GM19452 (cell line): ENCODE data around the gene ADGRG4.
"Not testable (repeated sequence)": the region's sequence is repeated elsewhere in the genome, so short reads cannot be mapped to it uniquely, and the experiment has no call there.

ENCODE experiments used
- ATAC-seq: cut with Tn5 transposase; IDR thresholded peaks from one replicate; pipeline ENCODE4 v1.9.1; 2021; ENCODE audit not compliant: unreplicated experiment

Gene ADGRG4

DNA sequence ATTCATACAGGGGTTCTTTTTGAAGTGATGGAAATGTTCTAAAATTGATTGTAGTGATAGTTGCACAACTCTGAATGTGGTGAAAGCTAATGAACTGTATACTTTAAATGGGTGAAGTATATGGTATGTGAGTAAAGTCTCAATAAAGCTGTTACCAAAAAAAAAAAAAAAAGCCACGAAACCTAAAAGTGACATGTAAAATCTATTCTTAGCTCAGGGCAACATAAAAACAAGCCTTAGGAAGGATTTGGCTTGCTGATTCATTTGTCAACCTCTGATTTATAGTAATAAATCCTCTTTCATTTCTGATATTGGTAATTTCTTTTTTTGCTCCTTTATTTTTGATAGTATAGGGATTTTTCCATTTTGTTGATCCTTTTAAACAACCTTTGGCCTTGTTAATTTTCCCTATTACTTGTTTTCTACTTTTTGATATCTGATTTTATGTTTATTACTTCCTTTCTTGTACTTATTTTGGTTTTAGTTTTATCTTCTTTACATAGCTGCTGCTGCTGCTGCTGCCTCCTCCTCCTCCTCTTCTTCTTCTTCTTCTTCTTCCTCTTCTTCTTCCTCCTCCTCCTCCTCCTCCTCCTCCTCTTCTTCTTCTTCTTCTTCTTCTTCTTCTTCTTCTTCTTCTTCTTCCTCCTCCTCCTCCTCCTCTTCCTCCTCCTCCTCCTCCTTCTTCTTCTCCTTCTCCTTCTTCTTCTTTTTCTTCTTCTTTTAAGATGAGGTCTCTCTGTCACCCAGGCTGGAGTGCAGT is 79.4 kb downstream of the ADGRG4 start:
- no peak for ATAC-seq

DNA sequence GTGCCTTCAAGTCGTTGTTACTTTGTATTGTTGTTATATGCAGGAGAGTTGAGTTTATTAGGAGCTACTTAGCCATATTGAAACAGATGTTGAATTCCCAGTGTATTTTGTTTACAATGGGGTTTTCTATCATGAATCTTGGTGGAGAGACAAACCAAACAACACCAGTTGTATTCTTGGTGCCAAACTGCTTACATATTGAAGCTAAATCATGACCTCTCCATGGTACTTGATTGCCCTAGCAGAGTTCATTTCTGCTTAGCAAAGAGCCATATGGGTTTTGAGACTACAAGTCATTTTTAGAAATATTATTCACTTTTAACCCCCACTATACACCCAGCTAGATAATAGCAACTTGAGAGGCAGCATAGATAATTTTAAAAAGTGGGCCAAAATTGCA is 85.4 kb downstream of the ADGRG4 start:
- ATAC-seq: no peak

DNA sequence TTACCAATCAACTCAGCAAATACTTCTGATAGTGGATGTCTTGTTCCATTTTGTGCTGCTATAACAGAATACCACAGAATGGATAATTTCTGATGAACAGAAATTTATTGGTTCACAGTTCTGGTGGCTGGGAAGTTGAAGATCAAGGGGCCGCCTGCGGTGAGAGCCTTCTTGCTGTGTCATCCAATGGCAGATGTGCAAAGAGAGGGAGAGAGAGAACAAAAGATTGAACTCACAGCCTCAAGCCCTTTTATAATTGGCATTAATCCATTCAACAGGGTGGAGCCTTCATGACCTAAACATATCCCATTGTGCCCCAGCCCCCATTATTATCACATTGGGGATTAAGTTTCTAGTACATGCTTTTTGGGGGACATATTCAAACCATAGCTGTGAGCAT is 86.1 kb downstream of the ADGRG4 start:
- ATAC-seq: no peak

DNA sequence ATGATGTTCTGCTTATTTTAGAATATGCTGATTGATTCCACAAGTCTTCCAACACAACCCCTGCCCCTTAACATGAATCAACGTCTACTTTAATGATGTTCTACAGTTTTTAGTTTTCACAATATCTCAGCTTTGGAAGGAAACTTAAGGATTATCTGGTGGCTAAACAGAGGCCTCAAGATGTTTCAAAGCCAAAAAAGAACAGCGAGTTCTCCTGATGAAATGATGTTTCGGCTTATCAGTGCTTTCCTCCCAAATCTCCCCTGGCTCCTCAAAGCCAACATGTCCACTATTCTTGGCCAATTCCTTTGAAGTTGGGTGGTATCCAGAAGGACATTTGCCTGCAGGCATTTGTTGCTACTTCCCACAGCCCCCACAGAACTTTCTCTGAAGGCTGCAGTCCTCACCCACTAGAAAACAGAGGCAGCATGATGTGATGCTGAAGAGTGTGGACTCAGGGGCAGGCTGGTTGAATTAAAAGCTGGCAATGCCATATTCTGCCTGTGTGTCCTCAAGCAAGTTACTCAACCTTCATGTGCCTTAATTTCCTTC is 87.3 kb downstream of the ADGRG4 start:
- no peak for ATAC-seq

DNA sequence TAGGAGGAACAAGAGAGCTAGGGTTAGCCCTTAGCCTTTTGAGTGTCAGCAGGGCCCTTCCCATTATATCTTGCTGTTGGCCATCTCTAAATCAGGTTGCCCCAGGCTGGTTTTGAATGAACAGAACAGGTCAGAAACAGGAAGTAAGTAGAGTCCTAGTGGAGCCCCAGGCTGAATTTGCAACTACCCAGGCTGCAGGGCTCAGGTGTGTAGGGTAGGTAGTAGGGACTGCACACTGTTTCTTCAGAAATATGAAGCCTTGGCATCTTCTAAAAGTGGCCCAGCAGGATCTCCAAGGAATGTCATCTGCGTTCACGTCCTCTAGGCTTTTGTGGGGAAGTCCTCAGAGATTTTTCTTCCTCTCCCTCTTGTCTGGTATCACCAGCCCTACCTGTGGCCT is 90.2 kb downstream of the ADGRG4 start:
- no peak for ATAC-seq

DNA sequence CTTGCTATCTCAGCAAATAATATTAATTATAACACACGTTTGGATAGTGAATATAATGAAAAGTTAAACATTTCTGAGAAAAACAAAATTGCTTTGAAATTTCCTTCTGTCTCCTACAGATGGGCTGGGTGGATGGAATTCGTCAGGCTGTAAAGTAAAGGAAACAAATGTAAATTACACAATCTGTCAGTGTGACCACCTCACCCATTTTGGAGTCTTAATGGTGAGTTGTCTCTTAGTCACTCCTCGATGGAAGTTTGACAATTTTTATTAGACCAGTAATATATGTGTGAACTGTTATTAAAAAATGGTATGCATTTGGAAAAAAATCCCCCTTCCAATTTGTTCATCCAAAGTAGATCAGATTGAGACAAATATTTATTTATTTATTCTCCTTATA is 94.5 kb downstream of the ADGRG4 start:
- ATAC-seq: no peak

DNA sequence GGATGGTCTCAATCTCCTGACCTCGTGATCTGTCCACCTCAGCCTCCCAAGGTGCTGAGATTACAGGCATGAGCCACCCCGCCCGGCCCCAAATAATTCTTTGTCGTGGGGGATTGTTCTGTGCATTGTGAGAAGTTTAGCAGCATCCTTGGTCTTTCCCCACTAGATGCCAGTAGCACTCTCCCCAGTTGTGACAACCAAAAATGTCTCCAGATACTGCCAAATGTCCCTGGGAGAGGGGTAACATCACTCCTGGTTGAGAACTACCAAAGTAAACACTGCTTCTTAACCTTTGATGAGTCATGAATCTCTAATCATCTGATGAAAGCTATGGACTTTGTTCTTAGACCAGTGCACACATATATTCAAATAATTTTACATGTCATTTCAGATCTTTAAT is 96.2 kb downstream of the ADGRG4 start:
- ATAC-seq: no peak

DNA sequence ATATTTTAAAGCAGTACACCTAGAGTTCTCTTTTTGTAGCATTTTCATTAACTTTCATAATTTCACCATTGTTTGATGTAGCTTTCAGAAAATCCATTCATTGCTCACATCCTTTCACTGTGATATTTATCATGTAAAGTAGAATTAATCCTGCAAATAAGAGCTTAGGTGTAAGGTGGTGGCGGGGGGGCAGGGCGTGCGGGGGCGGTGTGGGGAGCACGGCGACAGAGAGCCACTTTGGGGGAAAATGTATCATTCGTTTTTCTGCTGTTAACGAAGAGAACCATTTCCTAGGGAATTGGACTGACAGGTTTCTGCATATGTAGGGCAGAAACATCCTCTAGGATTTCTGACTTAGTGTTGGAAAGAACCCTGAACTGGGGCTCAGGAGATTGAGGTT is 104.4 kb downstream of the ADGRG4 start:
- no peak for ATAC-seq

DNA sequence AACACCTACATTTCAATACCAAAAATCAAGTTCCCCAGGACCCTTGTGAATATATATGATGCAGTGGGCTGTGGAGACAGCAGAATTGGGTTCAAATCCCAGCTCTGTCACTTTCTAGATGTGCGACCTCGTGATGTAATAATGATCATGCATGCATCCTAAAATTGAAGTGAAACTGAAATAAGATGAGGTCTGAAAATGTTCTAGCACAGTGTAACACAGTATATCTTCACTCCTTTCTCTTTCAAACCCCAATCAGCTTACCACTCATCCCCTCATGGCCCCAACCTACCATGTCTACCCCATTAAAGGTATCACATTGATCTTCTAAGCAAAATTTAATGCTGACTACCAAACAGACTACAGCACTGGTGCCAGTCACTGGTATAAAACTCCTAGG is 117.0 kb downstream of the ADGRG4 start:
- ATAC-seq: no peak

DNA sequence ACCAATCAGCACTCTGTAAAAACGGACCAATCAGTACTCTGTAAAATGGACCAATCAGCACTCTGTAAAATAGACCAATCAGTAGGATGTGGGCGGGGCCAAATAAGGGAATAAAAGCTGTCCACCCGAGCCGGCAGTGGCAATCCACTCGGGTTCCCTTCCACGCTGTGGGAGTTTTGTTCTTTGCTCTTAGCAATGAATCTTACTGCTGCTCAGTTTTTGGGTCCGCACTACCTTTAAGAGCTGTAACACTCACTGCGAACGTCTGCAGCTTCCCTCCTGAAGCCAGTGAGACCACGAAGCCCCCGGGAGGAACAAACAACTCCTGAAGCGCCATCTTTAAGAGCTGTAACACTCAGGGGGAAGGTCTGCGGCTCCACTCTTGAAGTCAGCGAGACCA is 120.6 kb downstream of the ADGRG4 start:
- no peak for ATAC-seq

DNA sequence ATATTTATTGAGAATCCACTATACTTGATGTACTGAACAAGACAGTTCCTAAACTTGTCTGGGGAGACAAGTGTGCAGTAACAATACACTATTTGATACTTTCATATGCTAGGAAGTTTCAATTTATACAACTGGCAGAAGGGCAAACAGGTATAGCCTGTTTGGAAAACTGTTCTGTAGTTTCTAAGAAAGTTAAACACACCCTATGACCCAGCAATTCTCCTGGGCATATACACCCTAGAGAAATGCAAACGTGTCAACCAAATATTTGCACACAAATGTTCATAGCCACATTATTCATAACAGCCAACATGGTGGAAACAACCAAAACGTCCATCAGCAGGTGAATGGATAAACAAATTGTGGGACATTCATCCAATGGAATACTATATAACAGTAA is 123.0 kb downstream of the ADGRG4 start:
- ATAC-seq: no peak

DNA sequence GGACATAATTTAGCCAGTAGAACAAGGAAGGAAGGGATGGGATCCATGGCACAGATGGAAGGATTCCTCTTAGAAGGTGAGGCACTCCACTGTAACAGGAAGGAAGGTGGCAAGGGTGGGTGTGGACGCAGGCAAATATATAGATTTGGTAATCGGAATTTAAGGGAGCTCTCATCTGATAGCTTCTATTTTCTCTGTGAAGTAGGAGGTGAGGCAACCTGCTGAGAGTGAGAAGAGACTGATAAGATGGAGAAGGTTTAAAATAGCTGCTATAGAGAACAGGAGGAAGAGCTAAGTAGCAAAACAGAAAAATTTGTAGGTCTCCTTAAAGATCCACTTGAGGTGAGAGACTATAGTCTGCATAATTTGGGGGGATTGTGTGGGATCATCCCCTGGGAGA is 125.2 kb downstream of the ADGRG4 start:
- no peak for ATAC-seq

DNA sequence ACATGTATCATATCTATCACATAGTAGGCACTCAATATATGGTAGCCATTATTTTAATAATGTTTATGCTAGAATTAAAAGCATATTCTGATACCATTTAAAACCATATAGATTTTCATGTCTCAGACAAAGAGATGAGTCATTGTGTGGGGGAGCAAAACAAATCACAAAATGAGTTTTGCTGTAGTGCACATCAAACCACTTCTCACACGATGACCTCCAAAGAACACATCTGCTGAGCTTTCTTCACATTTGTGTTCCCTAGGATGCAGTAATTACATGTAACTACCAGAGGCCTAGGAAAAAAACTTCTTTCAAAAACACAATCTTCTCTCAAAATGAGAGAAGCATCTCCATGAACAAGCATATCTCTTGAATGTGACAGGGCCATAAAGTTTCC is 130.9 kb downstream of the ADGRG4 start:
- no peak for ATAC-seq

DNA sequence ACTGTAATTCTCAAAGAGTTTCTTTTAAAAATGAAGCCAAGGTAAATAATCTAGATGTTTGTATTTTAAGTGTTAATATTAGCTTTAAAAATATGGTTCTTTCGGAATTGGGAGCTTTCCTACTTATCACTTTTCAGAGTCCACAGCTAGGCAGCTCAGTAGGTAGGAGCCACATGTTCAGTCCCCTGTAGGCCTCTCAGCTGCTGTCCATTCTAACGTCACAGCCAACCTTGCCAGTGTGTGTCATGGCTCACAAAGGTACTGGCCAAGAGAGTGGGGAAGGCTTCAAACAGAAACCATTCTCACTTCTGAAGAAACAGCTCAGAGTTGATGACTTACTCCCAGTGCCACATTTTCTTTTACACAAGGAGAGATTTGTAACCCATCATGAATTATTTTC is 137.0 kb downstream of the ADGRG4 start:
- no peak for ATAC-seq

DNA sequence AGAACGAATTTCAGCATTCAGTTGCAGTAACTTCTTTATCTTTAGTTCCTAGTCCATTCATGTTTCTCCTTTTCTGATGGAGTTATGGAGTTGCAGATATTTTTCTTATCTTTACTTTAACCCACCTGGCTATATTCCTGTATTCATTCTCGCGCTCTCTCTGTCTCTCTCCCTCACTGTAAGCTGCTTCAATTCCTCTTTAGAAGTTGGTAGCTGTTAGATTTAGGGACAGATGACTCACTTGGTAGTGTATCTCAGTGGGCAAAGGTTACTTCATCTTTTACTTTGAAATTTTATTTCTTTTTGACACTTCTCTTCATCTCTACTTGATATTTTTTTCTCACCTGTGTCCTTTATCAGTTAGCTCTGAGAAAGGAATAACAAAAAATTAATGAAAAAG is 137.4 kb downstream of the ADGRG4 start:
- no peak for ATAC-seq

DNA sequence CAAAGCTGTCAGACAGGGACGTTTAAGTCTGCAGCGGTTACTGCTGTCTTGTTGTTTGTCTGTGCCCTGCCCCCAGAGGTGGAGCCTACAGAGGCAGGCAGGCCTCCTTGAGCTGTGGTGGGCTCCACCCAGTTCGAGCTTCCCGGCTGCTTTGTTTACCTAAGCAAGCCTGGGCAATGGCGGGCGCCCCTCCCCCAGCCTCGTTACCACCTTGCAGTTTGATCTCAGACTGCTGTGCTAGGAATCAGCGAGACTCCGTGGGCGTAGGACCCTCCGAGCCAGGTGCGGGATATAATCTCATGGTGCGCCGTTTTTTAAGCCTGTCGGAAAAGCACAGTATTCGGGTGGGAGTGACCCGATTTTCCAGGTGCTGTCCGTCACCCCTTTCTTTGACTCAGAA is 144.9 kb downstream of the ADGRG4 start:
- not testable (repeated sequence) for ATAC-seq

DNA sequence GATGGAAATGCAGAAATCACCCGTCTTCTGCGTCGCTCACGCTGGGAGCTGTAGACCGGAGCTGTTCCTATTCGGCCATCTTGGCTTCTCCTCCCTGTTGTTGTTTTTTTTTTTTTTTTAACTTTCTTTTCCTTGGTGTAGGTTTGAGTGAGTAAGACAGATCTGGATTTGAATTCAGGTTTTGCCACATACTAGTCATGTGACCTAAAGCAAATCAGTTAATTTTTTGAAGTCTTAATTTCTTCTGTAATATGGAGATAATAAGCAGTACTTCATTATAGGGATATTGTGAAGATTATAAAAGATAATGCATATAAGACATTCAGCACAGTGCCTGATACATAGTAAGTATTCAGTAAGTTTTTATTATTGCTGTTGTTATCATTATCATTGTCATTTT is 145.4 kb downstream of the ADGRG4 start:
- no peak for ATAC-seq

DNA sequence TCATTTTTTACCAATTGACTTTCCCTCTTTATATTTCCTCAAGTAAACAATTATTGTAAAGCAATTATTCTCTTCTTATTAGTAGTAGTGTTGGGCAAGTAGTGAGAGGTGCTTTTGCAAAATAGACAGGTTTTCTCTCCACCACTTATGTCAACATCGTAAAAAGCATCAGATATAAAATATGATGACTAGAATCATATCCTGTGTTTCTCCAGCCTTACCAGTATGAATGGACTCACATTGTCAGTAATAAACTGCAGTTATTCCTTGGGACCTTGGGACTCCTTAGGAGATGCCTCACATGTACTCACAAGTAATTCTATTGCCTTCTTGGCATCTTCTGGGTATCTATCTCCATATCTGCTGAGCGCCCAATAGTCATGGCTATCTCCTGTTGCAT is 146.5 kb downstream of the ADGRG4 start:
- ATAC-seq: no peak

DNA sequence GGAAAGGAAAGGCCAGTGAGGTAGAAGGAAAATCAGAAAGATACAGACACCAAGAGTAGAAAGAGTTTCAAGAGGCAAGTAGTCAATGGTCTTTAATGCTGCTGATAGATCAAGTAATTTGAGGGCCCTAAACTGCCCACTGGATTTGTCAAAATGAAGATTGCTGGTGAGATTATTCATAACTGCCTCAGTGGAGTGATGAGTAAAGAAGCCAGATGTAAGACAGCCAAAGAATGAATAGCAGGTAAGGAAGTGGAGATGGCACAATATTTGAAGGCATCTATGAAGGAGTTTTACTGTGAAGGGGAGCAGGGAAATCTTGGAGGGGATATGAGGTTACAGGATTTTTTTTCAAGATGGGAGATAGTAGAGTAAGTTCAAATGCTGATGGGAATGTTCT is 147.2 kb downstream of the ADGRG4 start:
- ATAC-seq: no peak

DNA sequence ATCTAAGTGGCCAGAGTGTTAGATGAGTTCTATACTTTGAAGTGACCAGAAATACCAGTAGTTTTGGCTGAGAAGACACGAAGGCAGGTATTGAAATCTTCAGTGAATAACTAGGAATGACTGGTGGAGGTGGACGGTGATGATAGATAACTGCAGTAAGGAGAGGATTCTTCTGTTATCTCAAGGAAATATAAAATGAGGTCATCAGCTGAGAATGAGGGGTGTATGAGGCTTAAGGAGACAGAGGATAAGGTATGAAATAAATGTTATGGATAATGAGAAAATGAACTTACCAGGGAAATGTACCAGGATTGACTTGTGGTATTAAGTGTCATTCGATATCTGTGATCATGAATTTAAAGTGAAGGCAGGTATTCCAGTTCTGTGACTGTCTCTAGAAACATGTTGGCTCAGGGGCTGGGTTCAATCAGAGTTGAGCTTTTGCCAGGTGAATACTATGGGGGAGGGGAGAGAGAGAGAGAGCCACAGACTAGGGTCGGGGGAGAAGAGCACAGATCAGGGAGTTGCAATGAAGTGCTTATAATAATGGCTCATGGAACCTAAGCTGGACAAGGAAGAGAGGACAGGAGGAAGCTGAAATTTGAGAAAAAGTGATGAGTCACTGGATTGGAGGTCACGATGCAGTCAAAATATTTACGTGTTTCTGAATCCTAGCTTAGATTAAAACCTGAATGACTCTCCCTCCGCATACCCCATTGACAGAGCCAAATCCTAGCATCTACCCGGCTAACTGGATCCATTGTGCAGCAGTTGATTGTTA is 149.5 kb downstream of the ADGRG4 start:
- ATAC-seq: no peak

DNA sequence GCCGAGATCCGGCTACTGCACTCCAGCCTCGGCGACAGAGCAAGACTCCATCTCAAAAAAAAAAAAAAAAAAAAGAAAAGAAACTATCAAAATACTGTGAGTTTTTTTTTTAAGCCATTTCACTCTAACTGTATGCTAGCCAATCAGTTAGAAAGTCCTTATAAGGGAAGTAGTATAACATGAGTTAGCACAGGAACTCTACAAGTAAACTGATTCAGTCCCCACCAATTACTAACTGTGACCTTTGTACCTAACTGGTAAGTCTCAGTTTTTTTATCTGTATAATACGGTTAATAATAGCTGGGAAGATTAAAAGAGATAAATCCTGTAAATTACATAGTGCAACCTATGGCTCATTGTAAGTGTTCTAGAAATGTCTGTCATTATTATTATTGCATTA is 151.9 kb downstream of the ADGRG4 start:
- ATAC-seq: no peak

DNA sequence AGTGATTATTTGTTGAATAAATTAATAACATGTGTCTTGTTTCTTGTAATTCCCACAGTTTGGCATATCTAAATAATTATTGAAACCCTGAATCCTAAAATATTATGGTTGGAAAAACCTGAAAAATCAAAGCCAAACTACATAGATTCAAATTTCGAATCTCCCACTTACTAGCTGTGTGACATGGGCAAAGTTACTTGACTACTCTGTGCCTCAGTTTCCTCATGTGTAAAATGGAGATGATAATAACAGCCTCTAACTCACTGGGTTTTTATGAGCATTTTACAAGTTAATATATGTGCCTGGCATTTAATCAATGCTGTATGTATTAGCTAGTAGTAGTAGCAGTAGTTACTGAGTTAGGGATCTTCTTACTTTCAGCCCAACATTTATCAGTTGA is 152.4 kb downstream of the ADGRG4 start:
- ATAC-seq: no peak
